HepG2 (cell line): Measurements from ENCODE around the gene MCF2L. TPM values are rescaled to one million over a fixed set of nuclear protein-coding genes. Genes with fewer than 3 reads are reported as not detected.

Experiments used
- ATAC-seq: fragments of 200-7000 bp; cut with Tn5 transposase; 3 replicates; pipeline ENCODE4 v1.9.1; 2020; ENCODE audit warnings: mild to moderate bottlenecking, moderate library complexity
- BruUV-seq: library from RNA; stranded (reverse); fragments of 400-500 nt; replicated peaks from 2 replicates; lab custom pipeline; 2021; lab: Mats Ljungman, UMichigan
- CTCF ChIA-PET: fragments of 300-600 bp; formaldehyde crosslinking; extraction: SDS; loops from one replicate; lab custom pipeline; 2021; ENCODE audit warnings: low total read pairs, inconsistent platforms, low intra/inter-chr PET ratio; lab: Yijun Ruan, JAX
- POLR2A ChIA-PET: fragments of 350-600 bp; sonication (Branson Sonifier 250); formaldehyde crosslinking; loops from one replicate; lab custom pipeline; 2020; ENCODE audit warnings: antibody characterized with exemption, inconsistent platforms; lab: Yijun Ruan, JAX
- DNase-seq: peaks from one replicate; pipeline ENCODE4 v3.0.0-alpha.2; 2015; ENCODE audit warnings: low spot score
- FAIRE-seq: peaks from 3 replicates; lab custom pipeline; 2011; peaks lifted over from hg19 to GRCh38; lab: Jason Lieb, UNC
- H2AFZ ChIP-seq: one replicate; pipeline ENCODE4 v1.6.1; 2011; ENCODE audit warnings: low read length, inconsistent platforms
- H3K27ac ChIP-seq: fragments of 300-600 bp; 3 replicates; pipeline ENCODE4 v1.8.0; 2011; ENCODE audit warnings: mixed run types, mild to moderate bottlenecking, mixed read lengths, low read length, inconsistent platforms; ENCODE audit not compliant: insufficient read depth; ENCODE audit errors: extremely low read length
- H3K27me3 ChIP-seq, 2 experiments: fragments of 200-600 bp in 1 of 2; 2 replicates in 1 of 2; 3 replicates in 1 of 2; pipeline versions ENCODE4 v1.6.0 to v1.8.0; 2011; ENCODE audit warnings: low read length in 2 of 2, mild to moderate bottlenecking in 2 of 2, moderate library complexity in 2 of 2, inconsistent platforms in 1 of 2; ENCODE audit not compliant: insufficient read depth in 2 of 2, control insufficient read depth in 1 of 2
- H3K36me3 ChIP-seq, 2 experiments: fragments of 200-600 bp in 1 of 2; replicated peaks in 1 of 2; 2 replicates in 1 of 2; 3 replicates in 1 of 2; pipeline versions ENCODE4 v1.5.1 to v1.8.0; 2011; ENCODE audit warnings: low read length in 2 of 2, inconsistent platforms in 1 of 2; ENCODE audit not compliant: insufficient read depth in 2 of 2, control insufficient read depth in 1 of 2
- H3K4me1 ChIP-seq: 2 replicates; pipeline ENCODE4 v1.5.1; 2012; ENCODE audit warnings: low read length, inconsistent platforms; ENCODE audit not compliant: insufficient read depth
- H3K4me2 ChIP-seq: 2 replicates; pipeline ENCODE4 v1.6.0; 2011; ENCODE audit warnings: low read depth, low read length, inconsistent platforms
- H3K4me3 ChIP-seq, 3 experiments: fragments of 200-600 bp in 1 of 3; sonication (generic), shearing (Covaris generic) in 1 of 3; replicated peaks in 1 of 3; 2 replicates each; pipeline ENCODE4 v1.5.1; 2011 to 2016; ENCODE audit warnings: low read length in 3 of 3, inconsistent platforms in 2 of 3, low read depth in 2 of 3, mild to moderate bottlenecking in 2 of 3, control low read depth in 1 of 3, mixed read lengths in 1 of 3; ENCODE audit not compliant: insufficient read depth in 1 of 3
- H3K79me2 ChIP-seq: one replicate; pipeline ENCODE4 v1.6.1; 2011; ENCODE audit warnings: low read length, inconsistent platforms; ENCODE audit not compliant: insufficient read depth
- H3K9ac ChIP-seq: 2 replicates; pipeline ENCODE4 v1.6.0; 2011; ENCODE audit warnings: mild to moderate bottlenecking, low read depth, low read length, inconsistent platforms; ENCODE audit not compliant: insufficient read depth
- H3K9me3 ChIP-seq: 2 replicates; pipeline ENCODE4 v1.5.1; 2012; ENCODE audit warnings: mild to moderate bottlenecking, low read length
- H4K20me1 ChIP-seq: 2 replicates; pipeline ENCODE4 v1.6.0; 2011; ENCODE audit warnings: inconsistent platforms, mild to moderate bottlenecking, low read length, moderate library complexity; ENCODE audit not compliant: insufficient read depth
- ARHGAP35 ChIP-seq: sonication (generic); formaldehyde crosslinking; IDR thresholded peaks from 2 replicates; pipeline ENCODE4 v1.9.0; 2022; ENCODE audit warnings: mild to moderate bottlenecking, inconsistent platforms, moderate library complexity, missing genetic modification reagents, borderline replicate concordance
- GATAD1 ChIP-seq: IDR thresholded peaks from 2 replicates; pipeline ENCODE4 v1.6.1; 2016; ENCODE audit warnings: missing genetic modification reagents, missing compliant biosample characterization
- JARID2 ChIP-seq: sonication (generic); formaldehyde crosslinking; IDR thresholded peaks from 2 replicates; pipeline ENCODE4 v1.8.1; 2023; ENCODE audit warnings: missing genetic modification reagents, inconsistent platforms; ENCODE audit not compliant: insufficient replicate concordance
- MAFK ChIP-seq, 2 experiments: IDR thresholded peaks in 1 of 2; conservative IDR thresholded peaks in 1 of 2; 2 replicates each; pipeline ENCODE4 v1.6.1; 2011; ENCODE audit warnings: improper control_type of control experiment in 2 of 2, low read length in 2 of 2
- MYNN ChIP-seq: sonication (generic); formaldehyde crosslinking; IDR thresholded peaks from 2 replicates; pipeline ENCODE4 v1.4.0; 2020; ENCODE audit warnings: mild to moderate bottlenecking, low read depth, missing genetic modification reagents
- MYPOP ChIP-seq: sonication (generic); formaldehyde crosslinking; IDR thresholded peaks from 2 replicates; pipeline ENCODE4 v1.8.1; 2023; ENCODE audit warnings: mild to moderate bottlenecking, moderate library complexity, missing genetic modification reagents
- PTBP1 ChIP-seq: fragments of 200-400 bp; formaldehyde crosslinking; IDR thresholded peaks from 2 replicates; pipeline ENCODE4 v1.6.1; 2018; ENCODE audit warnings: low read length, low read depth; ENCODE audit not compliant: poor library complexity, severe bottlenecking
- REST ChIP-seq, 2 experiments: IDR thresholded peaks; 2 replicates each; pipeline ENCODE4 v1.6.1; 2011 to 2012; ENCODE audit warnings: low read length in 2 of 2, borderline replicate concordance in 1 of 2, low read depth in 1 of 2, mild to moderate bottlenecking in 1 of 2, moderate library complexity in 1 of 2
- SALL1 ChIP-seq: sonication (generic); formaldehyde crosslinking; IDR thresholded peaks from 2 replicates; pipeline ENCODE4 v1.8.0; 2022; ENCODE audit warnings: mild to moderate bottlenecking, missing genetic modification reagents
- SALL2 ChIP-seq: sonication (generic); formaldehyde crosslinking; IDR thresholded peaks from 2 replicates; pipeline ENCODE4 v1.8.1; 2023; ENCODE audit warnings: mild to moderate bottlenecking, missing genetic modification reagents, inconsistent platforms
- TFDP2 ChIP-seq: sonication (generic); formaldehyde crosslinking; IDR thresholded peaks from 2 replicates; pipeline ENCODE4 v1.4.0; 2020; ENCODE audit warnings: missing genetic modification reagents
- ZFP62 ChIP-seq: sonication (generic); formaldehyde crosslinking; IDR thresholded peaks from 2 replicates; pipeline ENCODE4 v1.4.0; 2020; ENCODE audit warnings: missing genetic modification reagents
- ZFP90 ChIP-seq: sonication (generic); formaldehyde crosslinking; IDR thresholded peaks from 2 replicates; pipeline ENCODE4 v1.8.0; 2022; ENCODE audit warnings: missing genetic modification reagents, mild to moderate bottlenecking, inconsistent platforms, borderline replicate concordance
- ZNF329 ChIP-seq: sonication (generic); formaldehyde crosslinking; IDR thresholded peaks from 2 replicates; pipeline ENCODE4 v1.9.0; 2021; ENCODE audit warnings: low read depth, mild to moderate bottlenecking, missing genetic modification reagents
- WGBS: methylation state at CpG from one replicate; pipeline ENCODE4 v1.1.6; 2017; ENCODE audit warnings: low lambda C conversion rate; 5-methylcytosine and 5-hydroxymethylcytosine counted together
- in situ Hi-C: cut with HindIII; loops from 2 replicates; pipeline ENCODE4 v1.10.0; 2017; ENCODE audit warnings: low pct_unique_long_range_greater_than_20kb; ENCODE audit not compliant: extremely low pct_ligation_motif_present
- intact Hi-C: fragments of 100-400 bp; cut with micrococcal nuclease; formaldehyde crosslinking; loops from one replicate; pipeline ENCODE4 v1.10.0; 2022; ENCODE audit not compliant: unreplicated experiment
- polyA plus RNA-seq, 8 experiments: library from polyadenylated mRNA; depleted of rRNA in 3 of 8; stranded (reverse) in 7 of 8; unstranded in 1 of 8; fragments of >200 nt; fragmentation: Illumina TruSeq in 4 of 8; extraction: Trizol in 4 of 8; gene quantifications; 2 replicates each; pipeline versions ENCODE4 v1.2.1 to v1.2.3, GENCODE V29; 2011 to 2016; ENCODE audit warnings: low read depth in 4 of 8, missing spikeins in 1 of 8, mixed read lengths in 1 of 8; ENCODE audit not compliant: insufficient read depth in 1 of 8
- total RNA-seq, 5 experiments: library from RNA; depleted of rRNA; stranded (reverse); fragments of >200 nt; fragmentation: Illumina TruSeq; extraction: Trizol; gene quantifications; 2 replicates each; pipeline ENCODE4 v1.2.3, GENCODE V29; 2016; ENCODE audit warnings: low read depth in 1 of 5

Gene MCF2L
- total and polyA plus RNA-seq, 2 of the 13 experiments (the other 11 are each of a cell fraction or from before 2014, with no cell fraction given): 19.4 to 28.4 TPM

GRCh38 chr13:113042456-113042855 is 73.4 kb downstream of the MCF2L start (continued):
- TF ChIP-seq REST (IDR thresholded peaks at IDR 0.05; ENCODE audit: borderline replicate concordance in 1 of 2, low read depth in 1 of 2, low read length in 2 of 2): no peak
- no peak for TF ChIP-seq TFDP2
- TF ChIP-seq ZFP90 (CRISPR knock-in tag): no peak
- TF ChIP-seq SALL2: no peak
- no peak for TF ChIP-seq JARID2

GRCh38 chr13:113043001-113043630 is 74.1 kb downstream of the MCF2L start:
- Histone ChIP-seq H3K79me2 (no peaks in the 10 kb centered on the region), H3K4me2 (no peak overlapping the region), H3K36me3 (peaks cover 10 to 42% of the 10 kb centered on the region in 2 experiments), H3K27me3 (no peaks in the 10 kb centered on the region), H3K27ac (no peak overlapping the region), H4K20me1 (no peaks in the 10 kb centered on the region), H2AFZ (no peak overlapping the region), H3K9ac (no peak overlapping the region), H3K9me3 (no peaks in the 10 kb centered on the region), H3K4me1 (no peaks in the 10 kb centered on the region), H3K4me3 (no peak overlapping the region)
- FAIRE-seq (no peak), DNase-seq (no peak), ATAC-seq (no peak)
- CTCF ChIA-PET: no interaction called here
- 99% methylated on average over 14 of the region's 20 CpGs for whole genome bisulfite sequencing
- in situ Hi-C loops: no loop called here
- intact Hi-C loops: no loop called here
- no TSS peak for BruUV-seq
- TF ChIP-seq MYNN (CRISPR knock-in tag) (no peak), ARHGAP35 (CRISPR knock-in tag) (no peak), PTBP1 (no peak), MYPOP (CRISPR knock-in tag) (no peak), SALL1 (no peak), ZNF329 (CRISPR knock-in tag) (no peak), MAFK (conservative IDR thresholded peaks at IDR 0.05 in 1 of 2, IDR thresholded peaks at IDR 0.05 in 1 of 2; ENCODE audit: low read length in 2 of 2) (no peak), ZFP62 (CRISPR knock-in tag) (no peak), GATAD1 (CRISPR knock-in tag) (no peak)
- POLR2A ChIA-PET: no interaction called here
